H1 (cell line): ENCODE measurements around the gene MYO7B. TPM values are rescaled to one million over a fixed set of nuclear protein-coding genes. Genes with fewer than 3 reads are reported as not detected.

Experiments
- ASH2L ChIP-seq: fragments of 200-600, 300-600 bp; sonication (generic); IDR thresholded peaks from one replicate; pipeline ENCODE4 v1.7.1; 2017; ENCODE audit warnings: low read length
- EZH2 ChIP-seq: fragments of 200-600 bp; sonication (generic); IDR thresholded peaks from 2 replicates; pipeline ENCODE4 v1.7.1; 2012; ENCODE audit warnings: low read depth, mild to moderate bottlenecking, moderate library complexity, low read length, inconsistent platforms; ENCODE audit not compliant: severe bottlenecking
- FOSL1 ChIP-seq: IDR thresholded peaks from 2 replicates; pipeline ENCODE4 v1.6.1; 2011; ENCODE audit warnings: mild to moderate bottlenecking, low read depth, low read length, moderate library complexity; ENCODE audit not compliant: insufficient read depth
- HDAC6 ChIP-seq: IDR thresholded peaks from one replicate; pipeline ENCODE4 v1.7.1; 2012; ENCODE audit warnings: low read depth, mild to moderate bottlenecking, inconsistent platforms, low read length, moderate library complexity
- POLR2AphosphoS5 ChIP-seq: IDR thresholded peaks from 2 replicates; pipeline ENCODE4 v1.6.1; 2011; ENCODE audit warnings: low read depth, low read length
- polyA plus RNA-seq, 7 experiments: library from polyadenylated mRNA; depleted of rRNA in 3 of 7; stranded (reverse) in 5 of 7; unstranded in 2 of 7; fragments of >200 nt in 5 of 7; fragments of 200-250 nt in 2 of 7; gene quantifications; 1 replicate in 5 of 7; 2 replicates in 1 of 7; 4 replicates in 1 of 7; pipeline versions ENCODE4 v1.2.1 to v1.2.3, GENCODE V29; 2011 to 2013; ENCODE audit warnings: missing spikeins in 2 of 7, mixed read lengths in 2 of 7
- total RNA-seq: library from RNA; stranded (reverse); fragmentation: NEBNext Ultra II Directional; extraction: Animal tissue kit (Norgen Biotek cat#: 25700); gene quantifications from 2 replicates; pipeline ENCODE4 v1.2.1, GENCODE V29; 2021
- TF ChIP-seq, protein P1 (sequence below): fragments of 300-600 bp; sonication (generic); IDR thresholded peaks from 2 replicates; pipeline ENCODE4 v1.7.1; 2012; ENCODE audit warnings: low read length, moderate library complexity, mild to moderate bottlenecking, inconsistent platforms; ENCODE audit not compliant: insufficient replicate concordance

The MYO7B gene
- total and polyA plus RNA-seq, 2 of the 8 experiments (the other 6 are each of a cell fraction or from before 2014, with no cell fraction given), result not detected

GRCh38 chr2:127630864-127631540, 95.5 kb downstream of the MYO7B start (continued):
- TF ChIP-seq, protein P1, sequence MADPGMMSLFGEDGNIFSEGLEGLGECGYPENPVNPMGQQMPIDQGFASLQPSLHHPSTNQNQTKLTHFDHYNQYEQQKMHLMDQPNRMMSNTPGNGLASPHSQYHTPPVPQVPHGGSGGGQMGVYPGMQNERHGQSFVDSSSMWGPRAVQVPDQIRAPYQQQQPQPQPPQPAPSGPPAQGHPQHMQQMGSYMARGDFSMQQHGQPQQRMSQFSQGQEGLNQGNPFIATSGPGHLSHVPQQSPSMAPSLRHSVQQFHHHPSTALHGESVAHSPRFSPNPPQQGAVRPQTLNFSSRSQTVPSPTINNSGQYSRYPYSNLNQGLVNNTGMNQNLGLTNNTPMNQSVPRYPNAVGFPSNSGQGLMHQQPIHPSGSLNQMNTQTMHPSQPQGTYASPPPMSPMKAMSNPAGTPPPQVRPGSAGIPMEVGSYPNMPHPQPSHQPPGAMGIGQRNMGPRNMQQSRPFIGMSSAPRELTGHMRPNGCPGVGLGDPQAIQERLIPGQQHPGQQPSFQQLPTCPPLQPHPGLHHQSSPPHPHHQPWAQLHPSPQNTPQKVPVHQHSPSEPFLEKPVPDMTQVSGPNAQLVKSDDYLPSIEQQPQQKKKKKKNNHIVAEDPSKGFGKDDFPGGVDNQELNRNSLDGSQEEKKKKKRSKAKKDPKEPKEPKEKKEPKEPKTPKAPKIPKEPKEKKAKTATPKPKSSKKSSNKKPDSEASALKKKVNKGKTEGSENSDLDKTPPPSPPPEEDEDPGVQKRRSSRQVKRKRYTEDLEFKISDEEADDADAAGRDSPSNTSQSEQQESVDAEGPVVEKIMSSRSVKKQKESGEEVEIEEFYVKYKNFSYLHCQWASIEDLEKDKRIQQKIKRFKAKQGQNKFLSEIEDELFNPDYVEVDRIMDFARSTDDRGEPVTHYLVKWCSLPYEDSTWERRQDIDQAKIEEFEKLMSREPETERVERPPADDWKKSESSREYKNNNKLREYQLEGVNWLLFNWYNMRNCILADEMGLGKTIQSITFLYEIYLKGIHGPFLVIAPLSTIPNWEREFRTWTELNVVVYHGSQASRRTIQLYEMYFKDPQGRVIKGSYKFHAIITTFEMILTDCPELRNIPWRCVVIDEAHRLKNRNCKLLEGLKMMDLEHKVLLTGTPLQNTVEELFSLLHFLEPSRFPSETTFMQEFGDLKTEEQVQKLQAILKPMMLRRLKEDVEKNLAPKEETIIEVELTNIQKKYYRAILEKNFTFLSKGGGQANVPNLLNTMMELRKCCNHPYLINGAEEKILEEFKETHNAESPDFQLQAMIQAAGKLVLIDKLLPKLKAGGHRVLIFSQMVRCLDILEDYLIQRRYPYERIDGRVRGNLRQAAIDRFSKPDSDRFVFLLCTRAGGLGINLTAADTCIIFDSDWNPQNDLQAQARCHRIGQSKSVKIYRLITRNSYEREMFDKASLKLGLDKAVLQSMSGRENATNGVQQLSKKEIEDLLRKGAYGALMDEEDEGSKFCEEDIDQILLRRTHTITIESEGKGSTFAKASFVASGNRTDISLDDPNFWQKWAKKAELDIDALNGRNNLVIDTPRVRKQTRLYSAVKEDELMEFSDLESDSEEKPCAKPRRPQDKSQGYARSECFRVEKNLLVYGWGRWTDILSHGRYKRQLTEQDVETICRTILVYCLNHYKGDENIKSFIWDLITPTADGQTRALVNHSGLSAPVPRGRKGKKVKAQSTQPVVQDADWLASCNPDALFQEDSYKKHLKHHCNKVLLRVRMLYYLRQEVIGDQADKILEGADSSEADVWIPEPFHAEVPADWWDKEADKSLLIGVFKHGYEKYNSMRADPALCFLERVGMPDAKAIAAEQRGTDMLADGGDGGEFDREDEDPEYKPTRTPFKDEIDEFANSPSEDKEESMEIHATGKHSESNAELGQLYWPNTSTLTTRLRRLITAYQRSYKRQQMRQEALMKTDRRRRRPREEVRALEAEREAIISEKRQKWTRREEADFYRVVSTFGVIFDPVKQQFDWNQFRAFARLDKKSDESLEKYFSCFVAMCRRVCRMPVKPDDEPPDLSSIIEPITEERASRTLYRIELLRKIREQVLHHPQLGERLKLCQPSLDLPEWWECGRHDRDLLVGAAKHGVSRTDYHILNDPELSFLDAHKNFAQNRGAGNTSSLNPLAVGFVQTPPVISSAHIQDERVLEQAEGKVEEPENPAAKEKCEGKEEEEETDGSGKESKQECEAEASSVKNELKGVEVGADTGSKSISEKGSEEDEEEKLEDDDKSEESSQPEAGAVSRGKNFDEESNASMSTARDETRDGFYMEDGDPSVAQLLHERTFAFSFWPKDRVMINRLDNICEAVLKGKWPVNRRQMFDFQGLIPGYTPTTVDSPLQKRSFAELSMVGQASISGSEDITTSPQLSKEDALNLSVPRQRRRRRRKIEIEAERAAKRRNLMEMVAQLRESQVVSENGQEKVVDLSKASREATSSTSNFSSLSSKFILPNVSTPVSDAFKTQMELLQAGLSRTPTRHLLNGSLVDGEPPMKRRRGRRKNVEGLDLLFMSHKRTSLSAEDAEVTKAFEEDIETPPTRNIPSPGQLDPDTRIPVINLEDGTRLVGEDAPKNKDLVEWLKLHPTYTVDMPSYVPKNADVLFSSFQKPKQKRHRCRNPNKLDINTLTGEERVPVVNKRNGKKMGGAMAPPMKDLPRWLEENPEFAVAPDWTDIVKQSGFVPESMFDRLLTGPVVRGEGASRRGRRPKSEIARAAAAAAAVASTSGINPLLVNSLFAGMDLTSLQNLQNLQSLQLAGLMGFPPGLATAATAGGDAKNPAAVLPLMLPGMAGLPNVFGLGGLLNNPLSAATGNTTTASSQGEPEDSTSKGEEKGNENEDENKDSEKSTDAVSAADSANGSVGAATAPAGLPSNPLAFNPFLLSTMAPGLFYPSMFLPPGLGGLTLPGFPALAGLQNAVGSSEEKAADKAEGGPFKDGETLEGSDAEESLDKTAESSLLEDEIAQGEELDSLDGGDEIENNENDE, result no peak
- no peak for TF ChIP-seq EZH2
- TF ChIP-seq FOSL1, result no peak
- TF ChIP-seq HDAC6, result no peak
- TF ChIP-seq ASH2L, result no peak
- TF ChIP-seq POLR2AphosphoS5, result no peak
